Prostate gland (tissue), 2 donors: ENCODE data around the gene CDH13.

Source experiments
- POLR2A ChIP-seq: fragments of 450-650 bp; IDR thresholded peaks from one replicate; pipeline ENCODE4 v1.6.1; 2016; ENCODE audit warnings: antibody characterized with exemption, mild to moderate bottlenecking
- TF ChIP-seq, protein P1 (sequence below), 4 experiments: fragments of 200-600 bp in 2 of 4; fragments of 450-650 bp in 2 of 4; sonication (generic) in 2 of 4; IDR thresholded peaks; 1 replicate in 3 of 4; 2 replicates in 1 of 4; pipeline ENCODE4 v1.5.1; 2016 to 2019; ENCODE audit warnings: antibody characterized with exemption in 4 of 4, mild to moderate bottlenecking in 2 of 4, moderate library complexity in 2 of 4

- TF ChIP-seq POLR2A, result no peak
- TF ChIP-seq, protein P1, sequence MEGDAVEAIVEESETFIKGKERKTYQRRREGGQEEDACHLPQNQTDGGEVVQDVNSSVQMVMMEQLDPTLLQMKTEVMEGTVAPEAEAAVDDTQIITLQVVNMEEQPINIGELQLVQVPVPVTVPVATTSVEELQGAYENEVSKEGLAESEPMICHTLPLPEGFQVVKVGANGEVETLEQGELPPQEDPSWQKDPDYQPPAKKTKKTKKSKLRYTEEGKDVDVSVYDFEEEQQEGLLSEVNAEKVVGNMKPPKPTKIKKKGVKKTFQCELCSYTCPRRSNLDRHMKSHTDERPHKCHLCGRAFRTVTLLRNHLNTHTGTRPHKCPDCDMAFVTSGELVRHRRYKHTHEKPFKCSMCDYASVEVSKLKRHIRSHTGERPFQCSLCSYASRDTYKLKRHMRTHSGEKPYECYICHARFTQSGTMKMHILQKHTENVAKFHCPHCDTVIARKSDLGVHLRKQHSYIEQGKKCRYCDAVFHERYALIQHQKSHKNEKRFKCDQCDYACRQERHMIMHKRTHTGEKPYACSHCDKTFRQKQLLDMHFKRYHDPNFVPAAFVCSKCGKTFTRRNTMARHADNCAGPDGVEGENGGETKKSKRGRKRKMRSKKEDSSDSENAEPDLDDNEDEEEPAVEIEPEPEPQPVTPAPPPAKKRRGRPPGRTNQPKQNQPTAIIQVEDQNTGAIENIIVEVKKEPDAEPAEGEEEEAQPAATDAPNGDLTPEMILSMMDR (IDR thresholded peaks at IDR 0.05), result no peak
Measured at GRCh38 chr16:83117810-83118209, 491.0 kb downstream of the CDH13 start.
